GM19328 (cell line): ENCODE data around the gene CDH13.

Source experiments
- ATAC-seq: cut with Tn5 transposase; IDR thresholded peaks from one replicate; pipeline ENCODE4 v1.9.1; 2021; ENCODE audit warnings: mild to moderate bottlenecking, moderate library complexity; ENCODE audit not compliant: unreplicated experiment

The CDH13 gene

GRCh38 chr16:83835586-83836566 lies 1209.1 kb downstream of the CDH13 start:
- ATAC-seq: no peak

- ATAC-seq: no peak
Observed at GRCh38 chr16:83837566-83837965, 1210.8 kb downstream of the CDH13 start.

DNA sequence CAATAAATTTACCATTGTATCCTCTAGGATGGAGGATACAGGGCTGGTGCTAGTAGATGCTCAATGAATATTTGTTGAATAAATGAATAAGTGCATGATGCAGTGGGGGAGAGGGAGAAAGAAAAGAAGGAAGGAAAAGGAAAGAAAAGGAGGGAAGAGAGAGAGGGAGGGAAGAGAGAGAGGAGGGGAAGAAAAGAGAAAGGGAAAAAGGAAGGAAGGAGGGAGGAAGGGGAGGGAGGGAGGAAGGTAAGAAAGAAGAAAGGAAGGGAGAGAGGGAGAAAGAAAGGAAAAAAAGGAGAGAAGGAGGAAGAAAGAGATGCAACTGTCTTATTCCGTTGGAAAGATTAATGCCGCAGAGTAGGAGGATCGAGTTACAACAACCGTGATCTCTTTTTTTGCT lies 1211.4 kb downstream of the CDH13 start:
- ATAC-seq: no peak

GRCh38 chr16:83839561-83839960 lies 1212.8 kb downstream of the CDH13 start:
- ATAC-seq: no peak

GRCh38 chr16:83840060-83840617 lies 1213.4 kb downstream of the CDH13 start:
- no peak for ATAC-seq

DNA sequence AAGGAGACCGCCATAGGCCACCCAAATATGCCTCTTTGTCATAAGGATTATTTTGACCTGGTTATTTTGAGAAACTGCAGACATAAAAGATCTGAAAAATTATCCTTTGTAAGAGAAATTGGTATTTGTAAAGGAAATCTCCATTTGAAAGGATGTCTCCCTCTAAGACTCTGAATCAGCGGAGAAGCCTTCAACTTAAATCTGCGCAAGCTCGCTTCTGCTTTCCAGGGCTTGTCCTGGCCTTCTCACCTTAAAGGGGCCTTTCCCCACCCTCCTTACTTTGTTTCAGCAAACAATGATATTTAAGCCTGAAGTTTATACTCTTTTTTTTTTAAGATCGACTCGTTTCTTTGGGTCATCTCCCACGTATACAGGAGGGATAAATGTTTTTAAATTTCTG lies 1215.5 kb downstream of the CDH13 start:
- ATAC-seq: no peak

GRCh38 chr16:83842756-83843507 lies 1216.2 kb downstream of the CDH13 start:
- ATAC-seq: no peak

DNA sequence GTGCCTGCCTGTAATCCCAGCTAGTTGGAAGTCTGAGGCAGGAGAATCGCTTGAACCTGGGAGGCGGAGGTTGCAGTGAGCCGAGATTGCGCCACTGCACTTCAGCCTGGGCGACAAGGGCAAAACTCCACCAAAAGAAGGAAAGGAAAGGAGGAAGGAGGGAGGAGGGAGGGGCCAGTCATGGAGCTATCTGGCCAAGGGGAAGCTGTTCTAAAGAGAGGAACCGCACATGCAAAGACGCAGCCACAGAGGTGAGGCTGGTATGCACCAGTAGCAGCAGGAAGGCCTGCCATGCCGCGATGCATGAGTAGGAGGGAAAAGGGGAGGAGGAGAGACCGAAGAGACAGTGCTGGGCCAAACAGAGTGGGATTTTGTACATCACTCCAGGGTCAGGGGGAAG lies 1216.9 kb downstream of the CDH13 start:
- no peak for ATAC-seq

- ATAC-seq: no peak
Observed at GRCh38 chr16:83845263-83845662, 1218.5 kb downstream of the CDH13 start.

- no peak for ATAC-seq
Observed at GRCh38 chr16:83847371-83848225, 1220.8 kb downstream of the CDH13 start.

DNA sequence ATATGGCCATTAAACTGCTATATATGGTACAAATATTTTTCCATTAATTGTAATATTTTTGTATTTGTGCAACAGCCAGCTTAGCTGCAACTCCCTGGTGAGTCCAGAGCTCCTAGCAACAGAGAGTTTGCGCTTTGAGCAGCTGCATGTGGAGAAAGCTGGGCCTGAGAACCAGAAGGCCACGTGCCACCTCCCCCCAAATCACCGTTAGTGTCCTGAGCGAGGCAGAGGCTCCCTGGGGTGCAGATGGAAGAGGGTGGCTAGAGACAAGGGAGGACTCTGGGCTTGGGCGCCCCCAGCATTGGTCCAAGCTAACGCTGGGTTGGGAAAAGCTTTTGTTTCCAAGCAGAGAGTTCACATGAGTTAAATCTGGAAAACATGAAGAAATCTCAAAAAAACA lies 1222.7 kb downstream of the CDH13 start:
- no peak for ATAC-seq
